HG03066 (cell line): Measurements from ENCODE around the gene PSKH1.
"Not testable (repeated sequence)": the region's sequence is repeated elsewhere in the genome, so short reads cannot be mapped to it uniquely, and the experiment has no call there.

Experiments used
- ATAC-seq: cut with Tn5 transposase; IDR thresholded peaks from one replicate; pipeline ENCODE4 v1.9.1; 2021; ENCODE audit warnings: low read depth; ENCODE audit not compliant: unreplicated experiment

The PSKH1 gene

DNA sequence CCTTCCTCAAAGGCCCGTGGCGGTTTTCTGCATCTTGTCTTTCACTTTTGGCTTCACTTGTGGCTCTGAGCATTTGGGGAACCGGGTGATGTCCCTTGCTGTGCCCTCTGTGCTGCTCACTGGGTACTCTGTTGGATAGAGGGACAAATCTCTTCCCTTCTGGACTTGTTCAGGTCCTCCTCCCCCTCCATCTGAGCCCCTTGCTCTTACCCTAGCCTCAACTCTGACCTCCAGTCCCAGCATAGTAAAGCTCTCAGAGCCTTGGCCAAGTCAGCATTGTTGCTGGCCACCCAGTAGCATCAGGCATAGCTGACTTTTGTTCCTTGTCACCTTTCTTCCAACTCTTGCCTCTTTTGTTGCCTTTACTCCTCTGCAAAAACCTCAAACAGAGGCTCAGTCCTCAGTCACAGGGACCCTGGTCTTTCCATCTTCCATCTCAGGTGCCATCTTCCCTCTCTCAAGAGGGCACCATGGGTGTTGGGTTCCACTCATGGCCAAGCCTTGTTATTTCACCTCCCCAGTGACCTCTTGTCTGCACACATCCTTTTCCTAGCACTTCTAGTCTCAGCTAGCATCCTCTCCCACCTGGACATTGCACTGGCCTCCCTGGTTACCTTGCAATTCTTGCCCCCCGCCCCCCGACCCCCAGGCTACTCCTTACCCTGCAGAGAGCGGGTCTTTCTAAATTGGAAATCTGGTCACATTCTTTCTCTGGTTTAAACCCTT lies 44.0 kb downstream of the PSKH1 start:
- ATAC-seq: peak; percentile 52

DNA sequence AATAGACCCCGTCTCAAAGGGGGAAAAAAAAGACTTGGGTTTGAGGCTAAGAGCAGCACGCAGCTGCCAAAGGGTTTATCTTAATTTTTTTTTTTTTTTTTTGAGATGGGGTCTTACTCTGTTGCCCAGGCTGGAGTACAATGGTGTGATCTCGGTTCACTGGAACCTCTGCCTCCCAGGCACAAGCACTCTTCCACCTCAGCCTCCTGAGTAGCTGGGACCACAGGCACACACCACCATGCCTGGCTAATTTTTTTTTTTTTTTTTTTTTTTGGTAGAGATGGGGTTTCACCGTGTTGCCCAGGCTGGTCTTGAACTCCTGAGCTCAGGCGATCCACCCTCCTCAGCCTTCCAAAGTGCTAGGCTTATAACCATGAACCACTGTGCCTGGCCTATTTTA lies 44.7 kb downstream of the PSKH1 start:
- ATAC-seq: not testable (repeated sequence)

DNA sequence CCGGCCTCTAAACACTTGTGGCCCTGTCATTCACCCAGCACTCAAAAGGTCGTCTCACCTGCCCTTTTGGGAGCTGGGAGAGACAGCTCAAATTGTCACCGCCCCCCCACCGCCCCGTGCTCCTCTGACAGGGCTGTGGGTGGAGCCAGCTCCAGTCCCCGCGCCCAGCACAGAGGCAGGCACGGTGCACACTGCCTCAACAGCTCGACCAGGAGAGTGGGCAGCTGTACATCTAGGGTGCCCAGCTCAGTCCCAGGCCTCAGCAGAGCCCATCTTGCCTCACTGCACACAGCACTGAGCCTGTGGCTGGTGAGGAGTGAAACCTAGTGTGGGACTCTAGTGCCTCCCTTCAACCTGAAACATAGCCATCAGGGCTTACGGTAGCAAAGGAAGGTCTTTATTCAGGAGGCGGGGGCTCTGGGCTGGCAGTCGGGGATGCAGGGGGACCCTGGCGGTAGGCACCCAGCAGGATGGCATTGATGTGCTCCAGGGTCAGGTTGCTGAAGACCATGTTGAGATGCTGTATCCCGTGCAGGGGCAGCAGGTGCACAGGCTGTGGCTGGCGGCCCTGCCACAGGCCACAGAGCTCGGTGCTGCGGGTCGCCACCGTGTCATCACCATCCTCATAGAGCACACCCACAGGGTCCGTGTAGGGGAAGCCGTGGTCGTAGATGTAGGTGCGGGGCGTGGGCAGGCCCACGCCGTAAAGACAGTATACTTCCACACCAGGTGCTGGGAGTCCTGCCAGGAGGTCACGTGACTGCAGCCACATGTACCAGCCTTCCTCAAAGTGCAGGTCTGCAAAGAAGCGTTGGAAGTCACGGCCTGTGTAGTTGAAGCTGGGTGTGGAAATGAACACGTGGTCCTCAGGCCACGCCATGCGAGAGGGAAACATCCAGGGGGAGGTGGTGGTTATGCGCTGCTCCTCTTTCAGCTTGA lies 46.7 kb downstream of the PSKH1 start:
- no peak for ATAC-seq

DNA sequence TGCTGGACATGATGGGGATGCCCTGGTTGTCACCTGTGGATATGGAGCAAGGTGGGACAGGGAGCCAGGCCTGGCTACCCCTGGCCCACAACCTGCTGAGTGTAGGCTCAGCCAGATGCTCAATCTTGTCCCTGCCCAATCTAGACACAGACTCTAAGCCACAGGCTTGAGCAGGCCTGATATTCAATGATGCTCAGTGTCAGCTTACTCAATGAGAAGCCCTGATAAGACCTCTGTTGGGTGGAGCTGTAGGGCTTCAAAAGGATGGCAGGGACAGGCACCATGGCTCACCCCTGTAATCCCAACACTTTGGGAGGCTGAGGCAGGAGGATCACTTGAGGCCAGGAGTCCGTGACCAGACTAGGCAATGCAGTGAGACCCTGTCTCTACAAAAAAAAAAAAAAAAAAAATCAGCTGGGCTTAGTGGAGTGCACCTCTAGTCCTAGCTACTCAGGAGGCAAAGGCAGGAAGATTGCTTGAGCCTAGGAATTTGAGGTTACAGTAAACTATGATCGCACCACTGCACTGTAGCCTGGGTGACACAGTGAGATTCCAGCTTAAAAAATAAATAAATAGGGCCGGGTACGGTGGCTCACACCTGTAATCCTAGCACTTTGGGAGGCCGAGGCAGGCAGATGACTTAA lies 47.5 kb downstream of the PSKH1 start:
- ATAC-seq: no peak

DNA sequence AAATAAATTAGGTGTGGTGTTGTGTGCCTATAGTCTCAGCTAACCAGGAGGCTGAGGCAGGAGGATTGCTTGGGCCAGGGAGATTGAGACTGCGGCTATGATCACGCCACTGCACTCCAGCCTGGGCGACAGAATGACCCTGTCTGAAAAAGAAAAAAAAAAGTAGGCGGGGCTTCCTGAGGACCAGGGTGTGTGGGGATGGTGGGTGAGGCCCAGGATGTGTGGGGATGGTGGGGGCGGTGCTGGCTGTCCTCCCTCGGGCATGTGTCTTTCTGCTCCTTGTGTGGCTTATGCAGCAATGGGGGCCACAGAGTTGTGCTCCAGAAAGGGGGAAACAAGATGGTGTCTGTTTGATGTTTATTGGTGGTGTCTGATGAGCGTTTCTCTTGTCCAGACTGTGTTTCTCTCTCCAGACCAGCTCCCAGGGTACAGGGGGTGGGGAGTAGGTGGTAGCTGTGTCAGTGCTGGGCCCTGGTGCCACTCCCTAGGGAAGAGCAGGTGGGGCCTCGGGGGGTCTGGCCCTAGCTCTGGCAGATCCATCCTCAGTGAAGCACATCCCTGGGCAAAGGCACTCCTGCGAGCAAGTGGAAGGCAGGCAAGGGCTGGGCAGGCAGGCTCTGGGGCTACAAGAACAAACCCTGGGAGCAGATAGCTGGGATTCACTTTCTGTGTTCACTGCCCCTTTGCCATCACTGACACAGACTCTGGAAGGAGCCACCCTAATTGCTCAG lies 48.6 kb downstream of the PSKH1 start:
- ATAC-seq: no peak

DNA sequence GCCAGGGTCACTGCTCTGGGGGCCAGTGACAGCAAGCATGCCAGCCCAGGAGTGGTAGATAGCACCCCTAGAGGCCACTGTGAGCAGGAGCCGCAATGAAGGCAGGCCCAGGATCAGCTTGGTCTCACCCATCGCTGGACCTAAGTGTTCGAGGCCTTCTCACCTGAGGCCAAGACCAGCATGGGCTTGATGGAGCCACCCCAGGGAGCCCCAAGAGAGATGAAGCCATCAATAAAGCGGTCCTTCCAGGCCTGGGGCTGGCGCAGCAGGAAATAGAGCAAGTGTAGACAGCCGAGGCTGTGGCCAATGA lies 49.1 kb downstream of the PSKH1 start:
- no peak for ATAC-seq

DNA sequence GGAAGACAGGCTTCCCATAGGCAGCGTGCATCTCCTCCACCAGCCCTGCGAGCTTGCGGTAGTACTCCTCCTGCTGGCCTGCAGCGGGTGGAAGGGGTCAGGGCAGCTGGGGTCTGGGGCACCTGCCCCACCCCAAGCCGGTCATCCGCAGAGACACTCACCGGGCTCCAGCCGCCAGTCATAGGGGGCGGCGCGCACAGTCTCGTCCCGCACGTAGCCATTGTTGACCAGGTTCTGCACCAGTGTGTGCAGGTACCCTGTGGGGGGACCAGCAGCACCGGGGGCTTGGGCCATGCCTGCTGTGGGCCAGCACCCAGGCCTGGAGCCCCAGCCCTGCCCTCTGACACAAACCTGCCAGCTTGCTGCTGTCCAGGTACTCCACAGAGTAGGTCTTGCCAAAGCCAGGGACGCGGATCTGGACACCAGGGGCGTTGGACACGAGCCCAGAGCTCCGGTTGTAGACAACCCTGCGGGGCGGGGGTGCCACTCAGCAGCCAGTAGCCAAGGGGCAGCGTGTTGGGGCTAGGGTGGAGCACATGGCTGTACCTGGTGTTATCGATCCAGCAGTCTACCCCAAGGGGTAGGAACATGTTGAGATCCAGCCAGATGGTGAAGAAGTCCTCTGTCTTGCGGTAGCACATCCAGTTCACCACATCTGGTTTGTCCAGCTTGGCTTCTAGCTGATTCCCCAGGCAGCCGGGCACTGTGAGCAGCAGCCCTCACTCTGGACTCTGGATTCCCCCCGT lies 49.6 kb downstream of the PSKH1 start:
- ATAC-seq: no peak

DNA sequence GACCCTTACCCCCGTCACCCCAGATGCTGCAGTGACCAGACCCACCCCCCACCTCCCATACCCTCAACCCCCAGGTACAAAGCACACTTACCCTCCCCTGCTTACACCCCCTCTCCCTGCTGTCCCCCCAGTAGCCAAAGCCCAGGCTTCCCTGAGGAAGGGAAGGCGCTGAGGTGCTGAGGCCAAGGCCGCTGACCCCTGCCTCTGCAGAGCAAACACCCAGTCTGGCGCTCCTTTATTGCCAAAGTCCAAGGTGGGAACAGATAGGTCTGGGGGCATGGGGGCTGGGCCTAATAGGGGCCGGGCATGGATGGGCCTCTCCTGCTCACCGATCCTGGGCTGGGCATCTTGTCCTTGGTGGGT lies 50.2 kb downstream of the PSKH1 start:
- no peak for ATAC-seq

DNA sequence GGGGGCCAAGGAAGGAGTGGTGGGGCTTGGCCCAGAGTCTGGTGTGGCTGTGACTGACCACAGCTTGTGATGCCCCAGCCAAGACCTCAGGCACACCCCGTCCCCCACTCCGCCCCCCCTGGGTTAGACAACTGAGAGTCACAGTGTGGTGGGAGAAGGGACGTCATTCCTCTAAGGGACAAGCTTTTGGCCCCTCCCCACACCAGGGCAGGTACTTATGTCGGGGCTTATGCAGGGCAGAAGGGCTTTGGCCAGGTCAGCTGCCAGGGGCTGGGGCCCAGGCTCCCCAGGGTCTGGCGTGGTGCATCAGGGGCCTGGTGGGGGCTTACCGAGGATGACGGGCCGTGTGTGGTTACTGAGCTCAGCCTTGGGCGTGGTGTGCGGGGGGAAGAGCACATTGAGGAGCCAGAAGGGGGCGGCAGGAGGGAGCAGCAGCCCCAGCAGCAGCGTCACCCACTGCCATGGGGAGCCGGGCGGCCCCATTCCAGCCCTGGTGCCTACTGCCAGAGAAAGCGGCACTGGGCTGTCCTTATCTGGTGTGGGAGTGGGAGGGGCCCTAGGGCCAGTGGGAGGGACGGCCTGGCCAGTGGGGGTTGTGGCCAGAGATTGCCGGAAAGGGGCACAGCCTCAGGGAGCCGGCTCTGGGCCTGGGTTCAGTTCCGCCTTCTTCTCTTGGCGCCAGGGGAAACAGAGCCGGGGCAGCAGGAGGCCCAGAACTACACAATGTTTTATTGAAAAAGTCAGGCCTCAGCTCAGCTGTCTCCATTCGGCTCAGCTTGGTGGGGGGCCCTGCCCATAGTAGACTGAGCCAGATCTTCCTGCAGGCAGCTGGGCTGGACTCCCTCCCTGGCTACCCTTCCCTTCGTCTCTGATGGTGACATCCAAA lies 50.8 kb downstream of the PSKH1 start, which contains the start of gene LCAT:
TSS of gene LCAT (minus strand) at position 502 of the 886 bp plus-strand sequence. CDS start at position 483, 19 bp downstream.
- no peak for ATAC-seq

DNA sequence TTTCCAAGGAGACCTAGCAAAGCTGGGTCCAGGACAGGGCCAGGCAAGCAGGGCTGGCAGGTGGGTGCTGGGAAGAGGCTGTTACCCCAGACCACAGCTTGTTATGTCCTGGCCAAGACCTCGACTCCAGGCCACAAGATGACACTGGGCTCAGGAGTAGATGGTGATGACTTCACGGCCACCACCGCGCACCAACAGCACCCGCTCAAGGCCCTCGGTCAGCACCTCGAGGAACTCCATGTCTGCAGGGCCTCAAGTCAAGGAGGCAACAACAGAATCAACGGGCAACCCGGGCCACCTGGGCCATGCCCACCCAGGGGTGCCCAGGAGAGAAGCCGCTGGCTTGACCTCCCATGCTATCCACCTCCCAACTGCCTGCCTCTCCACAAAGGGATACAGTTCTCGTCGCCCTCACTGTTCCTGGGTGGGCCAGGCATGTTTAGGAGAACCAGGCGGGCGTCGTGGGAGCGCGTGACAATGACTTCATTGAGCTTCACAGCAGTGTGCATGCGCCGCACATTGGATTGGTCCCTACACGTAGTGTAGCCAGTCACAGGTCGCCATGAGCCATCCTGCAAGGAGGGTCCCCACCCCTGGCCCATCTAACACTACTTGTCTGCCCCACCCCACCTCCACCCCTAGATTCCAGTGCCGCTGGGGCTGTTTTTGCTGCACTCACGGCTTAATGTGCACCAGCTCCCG lies 51.8 kb downstream of the PSKH1 start:
- no peak for ATAC-seq

DNA sequence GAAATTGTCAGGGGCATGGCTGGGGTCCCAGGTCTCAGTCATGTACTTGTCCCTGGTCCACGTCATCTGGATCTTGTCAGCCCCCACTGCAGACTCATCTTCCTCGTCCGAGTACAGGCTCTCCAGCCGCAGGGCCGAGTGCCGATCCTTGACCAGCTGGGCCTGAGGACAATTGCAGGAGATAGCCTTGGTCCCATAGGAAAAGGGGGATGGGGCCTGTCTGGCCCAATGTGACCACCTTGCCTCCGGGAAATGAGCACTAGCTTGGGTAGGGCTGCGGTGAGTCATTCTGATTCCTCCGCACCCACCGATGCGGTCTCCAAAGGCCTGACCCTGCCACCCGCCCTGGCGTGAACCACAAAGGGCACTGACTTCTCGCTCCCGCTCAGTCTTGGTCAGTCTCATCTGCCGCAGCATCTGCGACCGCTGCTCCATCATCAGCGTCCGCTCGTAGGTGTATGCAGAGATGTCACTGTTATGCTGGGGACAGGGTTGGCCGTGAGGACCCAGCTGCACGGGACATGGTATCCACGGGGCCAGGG lies 52.4 kb downstream of the PSKH1 start:
- no peak for ATAC-seq

DNA sequence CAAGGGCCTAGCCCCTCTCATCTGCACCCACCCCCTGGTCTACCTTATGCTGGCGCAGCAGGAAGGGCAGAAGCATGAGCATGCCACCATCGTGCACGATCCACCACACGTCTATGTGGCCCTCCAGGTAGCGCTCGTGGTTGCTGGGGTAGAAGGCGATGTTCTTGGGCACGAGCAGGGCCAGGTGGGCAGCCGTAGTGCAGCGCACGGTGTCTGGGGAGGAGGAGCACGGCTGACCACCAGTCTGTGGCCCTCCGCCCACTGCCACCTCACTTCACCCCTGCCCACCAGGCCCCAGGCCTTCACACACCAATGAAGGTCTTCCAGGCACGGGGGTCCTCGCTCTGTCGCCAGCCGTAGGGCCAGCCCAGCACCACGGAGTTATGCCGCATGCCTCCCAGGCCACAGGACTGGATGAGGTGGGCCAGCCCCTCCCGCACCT lies 53.1 kb downstream of the PSKH1 start:
- no peak for ATAC-seq

DNA sequence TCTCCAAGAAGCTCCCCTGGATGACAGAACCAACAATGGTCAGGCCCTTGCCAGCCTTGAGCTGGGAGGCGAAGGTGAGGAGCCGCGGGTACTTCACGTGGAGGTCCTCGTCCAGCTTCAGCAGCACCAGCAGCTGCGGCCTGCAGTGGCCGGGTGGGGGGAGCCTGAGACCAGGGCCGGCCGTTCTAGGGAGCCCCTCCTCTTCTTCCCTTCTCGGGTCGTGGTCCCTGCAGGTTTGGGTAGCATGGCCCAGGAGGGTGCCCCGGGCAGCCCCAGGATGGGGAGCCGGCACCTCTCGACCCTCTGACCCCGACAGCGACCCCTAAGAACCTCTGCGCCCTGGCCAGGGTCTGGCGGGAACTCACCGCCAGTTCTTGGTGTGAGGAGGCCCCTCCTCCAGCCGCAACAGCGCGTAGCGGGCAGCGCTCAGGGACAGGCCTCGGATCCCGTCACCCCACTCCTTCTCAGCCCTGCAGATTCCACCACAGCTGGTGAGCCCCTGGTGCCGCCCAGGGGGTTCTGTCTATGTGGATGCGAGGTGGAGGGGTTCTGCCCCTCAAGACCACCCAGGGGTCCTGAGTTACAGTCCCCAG lies 54.0 kb downstream of the PSKH1 start:
- no peak for ATAC-seq

DNA sequence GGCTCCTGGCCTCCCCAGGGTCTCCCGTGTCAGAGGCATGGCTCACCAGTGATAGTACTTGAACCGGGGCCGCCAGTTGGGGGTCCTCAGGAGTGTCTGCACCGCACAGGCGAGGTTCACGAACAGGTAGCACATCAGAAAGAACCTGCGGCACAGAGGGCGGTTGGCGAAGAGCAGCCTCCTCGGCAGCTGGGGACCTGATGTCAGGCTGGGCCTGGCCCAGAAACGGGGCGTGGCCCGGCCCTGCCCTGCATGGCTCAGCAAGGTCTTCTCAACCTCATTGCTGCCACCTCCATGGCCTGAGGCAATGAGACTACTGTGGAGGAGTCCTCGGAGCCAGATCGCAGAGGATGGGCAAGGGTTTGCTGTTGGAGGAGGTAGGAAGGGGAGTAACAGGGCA lies 55.0 kb downstream of the PSKH1 start:
- no peak for ATAC-seq

DNA sequence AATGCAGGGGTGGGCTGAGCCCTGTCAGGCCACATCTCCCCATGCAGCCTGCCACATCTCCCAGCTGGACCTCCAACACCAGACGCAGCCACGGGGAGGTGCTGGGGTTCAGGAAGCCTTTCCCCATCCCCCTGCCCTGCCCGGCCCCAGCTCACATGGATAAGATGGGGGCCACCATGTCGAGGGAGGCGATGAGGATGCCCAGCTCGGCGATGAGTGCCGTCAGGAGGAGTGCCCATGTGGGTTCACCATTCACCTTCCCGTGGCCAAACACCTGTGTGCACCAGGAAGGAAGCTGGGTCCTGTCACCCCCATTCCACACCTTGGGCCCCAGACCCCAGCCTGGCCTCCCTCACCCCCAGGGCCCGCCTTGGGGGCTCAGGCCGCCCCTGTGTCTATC lies 56.6 kb downstream of the PSKH1 start:
- ATAC-seq: no peak

DNA sequence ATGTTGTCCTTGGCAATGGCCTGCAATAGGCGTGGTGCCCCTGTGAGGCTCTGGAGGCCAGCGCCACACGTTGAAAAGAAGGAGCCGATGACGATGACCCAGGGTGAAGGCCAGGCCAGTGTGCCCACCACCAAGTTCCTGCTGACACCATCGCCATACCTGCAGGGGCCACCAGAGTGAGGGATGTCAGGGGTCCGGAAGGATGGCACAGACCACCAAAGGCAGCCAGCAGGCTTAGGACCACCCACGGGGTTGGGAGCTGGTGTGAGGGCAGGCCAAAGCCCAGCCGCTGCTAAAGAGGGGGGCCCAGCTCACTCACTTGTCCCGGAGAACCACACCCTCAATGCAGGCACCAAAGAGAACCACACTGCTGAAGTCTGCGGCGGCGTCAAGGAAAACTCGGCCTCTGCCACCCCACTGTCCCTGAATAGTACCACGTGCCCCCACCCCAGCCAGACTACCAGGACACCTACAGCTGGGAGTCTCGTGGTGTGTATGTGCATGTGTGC lies 57.3 kb downstream of the PSKH1 start:
- no peak for ATAC-seq

DNA sequence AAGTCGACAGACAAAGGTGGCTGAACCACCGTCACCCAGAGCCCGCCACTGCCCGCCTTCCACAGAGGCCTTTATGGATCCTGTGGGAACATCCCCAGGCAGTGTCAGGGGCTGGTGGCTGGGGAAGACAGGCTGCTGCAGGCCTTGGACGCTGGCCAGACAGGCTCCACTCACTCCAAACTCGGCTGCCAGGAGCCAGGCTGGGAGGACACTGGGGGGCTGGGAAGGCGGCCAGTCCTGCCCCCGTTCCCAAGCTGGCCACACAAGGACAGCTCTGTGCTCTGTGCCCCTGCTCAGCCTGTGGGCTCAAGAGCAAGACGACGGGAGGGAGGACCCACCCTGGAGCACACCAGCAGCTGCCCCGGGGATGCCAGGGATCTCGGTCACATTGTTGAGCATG lies 58.4 kb downstream of the PSKH1 start:
- no peak for ATAC-seq
